GM18511 (cell line): ENCODE measurements around the gene PGAP6.
"Not testable (repeated sequence)": the region's sequence is repeated elsewhere in the genome, so short reads cannot be mapped to it uniquely, and the experiment has no call there.

ENCODE experiments used
- ATAC-seq: cut with Tn5 transposase; IDR thresholded peaks from one replicate; pipeline ENCODE4 v1.9.1; 2021; ENCODE audit warnings: mild to moderate bottlenecking, moderate library complexity; ENCODE audit not compliant: unreplicated experiment

PGAP6 gene

DNA sequence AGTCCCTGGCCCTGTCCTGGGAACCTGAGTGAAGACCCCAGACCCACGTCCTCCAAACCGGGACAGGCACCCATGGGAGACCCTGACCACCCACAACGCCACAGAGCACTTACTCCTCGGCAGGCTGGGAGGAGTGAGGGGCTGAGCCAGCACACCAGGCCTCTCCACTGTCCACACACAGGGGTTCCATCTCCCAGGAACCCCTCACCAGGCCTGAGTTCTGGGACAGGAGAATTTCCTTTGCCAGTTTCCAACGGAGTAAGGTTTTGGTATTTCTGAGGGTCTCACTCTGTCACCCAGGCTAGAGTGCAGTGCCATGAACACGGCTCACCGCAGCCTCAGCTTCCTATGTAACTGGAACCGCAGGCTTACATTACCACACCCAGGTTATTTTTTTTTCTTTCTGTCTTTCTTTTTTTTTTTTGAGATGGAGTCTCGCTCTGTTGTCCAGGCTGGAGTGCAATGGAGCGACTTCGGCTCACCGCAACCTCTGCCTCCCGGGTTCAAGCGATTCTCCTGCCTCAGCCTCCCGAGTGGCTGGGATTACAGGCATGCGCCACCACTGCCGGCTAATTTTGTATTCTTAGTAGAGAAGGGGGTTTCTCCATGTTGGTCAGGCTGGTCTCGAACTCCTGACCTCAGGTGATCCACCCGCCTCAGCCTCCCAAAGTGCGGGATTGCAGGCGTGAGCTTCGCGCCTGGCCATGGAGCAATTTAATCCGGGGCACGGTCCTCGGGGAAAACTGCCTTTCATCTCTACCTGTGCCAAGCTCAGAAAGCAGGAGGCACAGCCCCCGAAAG is 1.6 kb downstream of the PGAP6 start:
- ATAC-seq, result no peak

DNA sequence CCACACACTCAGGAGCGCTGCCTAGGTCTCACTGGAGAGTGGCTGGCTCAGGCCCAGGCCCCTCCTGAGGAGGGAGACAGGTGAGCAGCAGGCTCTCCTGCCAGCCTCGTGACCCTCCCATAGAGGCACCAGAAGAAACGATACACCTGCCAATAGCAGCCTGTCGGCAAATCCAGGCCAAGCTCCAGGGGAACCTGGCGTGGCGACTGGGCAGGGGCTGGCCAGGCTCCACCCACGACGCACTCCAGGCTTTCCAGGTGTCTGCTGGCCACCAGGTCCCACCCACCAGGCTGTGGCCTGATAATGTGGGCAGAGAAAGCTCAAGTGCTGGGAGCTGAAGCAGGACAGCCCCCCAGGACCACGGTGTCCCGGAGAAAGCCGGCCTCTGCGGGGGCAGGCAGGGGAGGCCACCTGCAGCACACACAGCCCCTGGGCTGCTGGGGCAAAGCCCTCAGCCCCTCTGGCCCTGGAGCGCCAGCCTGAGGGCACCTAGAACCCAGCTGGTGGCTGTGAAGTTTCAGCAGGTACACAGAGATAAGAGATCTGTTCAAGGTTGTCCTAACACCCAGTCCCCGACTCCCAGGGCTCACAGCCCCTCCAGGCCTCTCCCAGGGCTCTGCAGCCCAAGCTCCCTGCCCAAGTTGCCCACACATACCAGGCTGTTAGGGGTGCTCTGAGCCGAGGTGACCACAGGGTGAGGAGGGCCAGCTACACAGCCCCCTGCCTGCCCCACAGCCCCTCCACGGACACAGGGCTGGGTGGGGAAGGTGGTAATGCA is 2.4 kb downstream of the PGAP6 start:
- ATAC-seq, result no peak

DNA sequence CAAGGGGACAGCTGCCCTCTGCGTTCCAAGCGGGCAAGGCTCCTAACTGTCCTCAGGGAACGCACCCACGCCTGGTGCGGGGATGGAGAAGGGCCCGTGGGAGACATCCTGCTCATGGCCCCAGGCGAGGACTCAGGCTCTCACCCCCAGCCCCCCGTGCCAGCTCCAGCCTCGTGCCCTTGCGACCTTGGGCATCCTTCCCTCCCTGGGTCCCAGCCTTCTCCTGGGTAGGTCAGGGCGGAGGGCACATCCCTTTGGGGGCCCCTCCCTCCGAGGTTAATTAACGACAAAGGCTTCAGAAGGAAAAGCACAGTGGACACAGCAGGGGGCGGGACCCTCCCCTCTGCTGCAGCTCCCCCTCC is 3.0 kb downstream of the PGAP6 start:
- no peak for ATAC-seq

DNA sequence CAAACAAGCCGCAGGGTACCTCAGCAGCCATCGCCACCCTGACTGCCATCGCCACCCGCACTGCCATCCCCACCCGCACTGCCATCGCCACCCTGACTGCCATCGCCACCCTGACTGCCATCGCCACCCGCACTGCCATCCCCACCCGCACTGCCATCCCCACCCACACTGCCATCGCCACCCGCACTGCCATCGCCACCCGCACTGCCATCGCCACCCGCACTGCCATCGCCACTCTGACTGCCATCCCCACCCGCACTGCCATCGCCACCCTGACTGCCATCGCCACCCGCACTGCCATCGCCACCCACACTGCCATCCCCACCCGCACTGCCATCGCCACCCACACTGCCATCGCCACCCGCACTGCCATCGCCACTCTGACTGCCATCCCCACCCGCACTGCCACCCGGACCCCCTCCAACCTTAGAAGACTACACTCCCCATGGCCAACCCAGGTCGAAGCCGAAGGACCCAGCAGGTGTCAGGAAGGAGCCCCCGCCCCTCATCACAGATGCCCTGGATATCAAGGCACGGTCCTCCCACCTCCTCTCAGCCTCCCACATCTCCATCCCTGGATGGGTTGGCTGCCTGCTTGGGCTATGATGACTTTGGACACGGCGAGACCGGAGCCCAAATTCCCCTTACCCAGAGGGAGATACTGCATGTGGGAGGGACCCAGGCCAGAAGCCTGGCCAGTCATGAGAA is 3.5 kb downstream of the PGAP6 start:
- ATAC-seq, result not testable (repeated sequence)

DNA sequence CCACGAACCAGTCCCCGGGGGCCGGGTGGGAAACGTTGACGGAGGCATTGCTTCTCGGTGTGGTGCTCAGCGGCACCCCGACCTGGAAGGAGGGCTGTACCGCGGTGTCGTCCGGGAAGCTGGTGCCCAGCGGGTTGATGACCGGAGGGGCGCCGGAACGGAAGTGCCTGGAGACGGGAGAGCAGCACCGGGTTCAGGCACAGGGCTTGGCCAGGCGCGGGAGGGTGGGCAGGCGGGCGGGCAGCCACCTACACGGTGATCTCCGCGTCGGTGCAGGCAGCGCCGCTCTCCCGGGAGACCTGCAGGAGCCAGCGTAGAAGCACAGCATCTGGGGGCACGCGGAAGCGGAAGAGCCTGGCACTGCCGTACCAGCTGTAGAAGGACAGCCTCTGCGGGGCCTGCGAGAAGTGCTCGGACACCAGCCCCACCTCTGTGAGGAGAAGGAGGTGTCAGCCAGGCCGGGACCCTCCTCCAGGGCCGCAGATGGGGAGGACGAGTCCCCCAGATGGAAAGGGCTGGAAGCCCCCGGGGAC is 4.3 kb downstream of the PGAP6 start:
- ATAC-seq, result no peak

DNA sequence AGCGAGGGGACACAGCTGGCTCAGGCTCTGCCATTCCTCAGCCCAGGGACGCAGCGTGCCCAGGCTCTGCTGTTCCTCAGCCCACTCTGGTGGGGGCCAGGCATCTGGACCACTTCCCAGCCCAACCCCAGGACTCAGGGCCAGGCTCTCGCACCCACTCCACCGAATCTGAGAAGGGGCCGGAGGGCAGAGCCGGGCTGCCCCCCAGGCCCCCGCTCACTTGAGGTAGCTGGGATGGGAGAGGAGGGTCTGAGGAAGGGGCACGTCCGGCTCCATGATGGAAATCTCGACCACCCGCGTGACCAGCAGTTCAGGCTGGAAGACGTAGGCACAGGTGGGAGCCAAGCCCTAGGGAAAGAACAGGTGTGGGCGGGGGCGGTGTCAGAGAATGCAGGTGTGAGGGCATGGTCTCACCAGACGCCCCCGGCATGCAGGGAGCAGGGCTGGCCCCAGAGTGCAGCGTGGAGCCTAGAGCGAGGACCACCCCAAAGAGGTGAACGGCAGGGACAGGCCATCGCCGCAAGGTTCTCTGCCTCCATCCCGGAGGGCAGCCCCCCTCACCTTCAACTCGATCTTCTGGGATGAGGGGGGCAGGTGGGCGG is 4.9 kb downstream of the PGAP6 start:
- no peak for ATAC-seq

DNA sequence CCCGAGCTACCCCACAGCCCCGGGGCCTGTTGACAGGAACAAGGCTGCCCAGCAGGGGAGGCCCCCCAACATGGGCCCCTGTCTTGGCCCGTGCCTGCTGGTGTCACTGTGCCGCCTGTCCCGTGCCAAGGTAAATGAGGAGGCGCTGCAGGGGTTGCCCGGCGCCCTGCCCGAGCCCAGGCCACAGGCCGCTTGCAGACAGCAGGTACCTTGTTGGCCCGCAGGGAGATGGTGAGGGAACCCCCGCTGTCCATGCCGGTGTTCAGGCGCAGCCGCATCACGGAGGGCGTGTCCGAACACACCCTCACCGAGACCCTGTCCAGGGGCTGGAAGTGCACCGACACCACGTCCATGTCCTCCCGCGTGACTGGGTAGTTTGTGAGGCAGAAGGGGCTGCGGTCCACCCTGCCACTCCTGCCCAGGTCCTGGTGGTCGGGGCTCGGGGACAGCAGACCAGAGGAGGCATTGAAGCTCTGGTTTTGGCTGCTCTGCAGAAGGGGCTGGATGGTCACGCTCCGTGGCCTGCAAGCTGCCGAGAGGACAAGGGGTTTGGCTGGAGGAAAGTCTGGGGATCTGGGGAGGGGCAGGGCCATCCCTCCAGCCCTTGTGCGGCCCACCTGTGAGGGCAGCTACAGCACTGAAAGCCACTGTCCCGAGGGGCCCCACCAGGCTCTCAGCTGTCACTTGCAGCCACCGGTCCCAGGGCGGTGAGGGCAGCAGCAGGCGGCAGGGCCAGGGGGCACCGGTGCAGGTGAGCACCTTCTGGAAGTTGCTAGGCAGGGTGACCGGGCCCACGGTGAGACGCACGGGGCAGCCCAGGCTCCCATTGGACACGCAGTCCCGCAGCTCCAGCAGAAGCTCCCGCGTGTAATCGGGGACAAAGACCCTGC is 5.6 kb downstream of the PGAP6 start:
- ATAC-seq, result no peak

DNA sequence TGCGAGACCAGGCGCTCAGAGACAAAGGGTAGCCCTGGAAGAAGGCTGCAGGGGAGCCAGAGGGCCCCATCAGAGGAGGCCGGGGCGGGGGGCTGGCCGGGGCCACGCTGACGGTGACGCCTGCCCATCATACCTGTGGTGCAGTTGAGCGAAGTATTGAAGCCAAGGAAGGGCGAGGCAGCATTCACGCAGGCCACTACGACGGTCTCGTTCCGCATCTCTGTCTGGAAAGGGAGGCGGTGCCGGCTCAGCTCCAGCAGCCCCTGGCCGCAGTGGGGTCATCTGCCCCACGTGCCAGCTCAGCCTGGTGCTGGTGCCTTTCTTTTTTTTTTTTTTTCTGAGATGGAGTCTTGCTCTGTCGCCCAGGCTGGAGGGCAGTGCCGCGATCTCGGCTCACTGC is 6.6 kb downstream of the PGAP6 start:
- ATAC-seq, result no peak

DNA sequence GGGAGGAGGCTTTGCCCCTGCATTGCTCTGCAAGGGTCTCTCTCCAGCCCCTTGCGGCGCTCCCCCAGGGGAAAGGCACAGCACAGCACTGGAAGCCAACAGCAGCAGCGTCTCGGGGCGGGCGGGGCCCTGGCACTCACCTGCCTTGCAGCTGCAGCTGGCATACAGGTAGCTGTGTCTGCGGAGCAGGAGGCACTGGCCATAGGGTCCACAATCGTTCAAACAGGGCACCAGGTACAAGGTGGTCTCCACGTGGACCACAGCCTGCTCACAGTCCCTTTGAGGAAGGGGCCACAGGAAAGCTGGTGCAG is 7.2 kb downstream of the PGAP6 start:
- no peak for ATAC-seq

DNA sequence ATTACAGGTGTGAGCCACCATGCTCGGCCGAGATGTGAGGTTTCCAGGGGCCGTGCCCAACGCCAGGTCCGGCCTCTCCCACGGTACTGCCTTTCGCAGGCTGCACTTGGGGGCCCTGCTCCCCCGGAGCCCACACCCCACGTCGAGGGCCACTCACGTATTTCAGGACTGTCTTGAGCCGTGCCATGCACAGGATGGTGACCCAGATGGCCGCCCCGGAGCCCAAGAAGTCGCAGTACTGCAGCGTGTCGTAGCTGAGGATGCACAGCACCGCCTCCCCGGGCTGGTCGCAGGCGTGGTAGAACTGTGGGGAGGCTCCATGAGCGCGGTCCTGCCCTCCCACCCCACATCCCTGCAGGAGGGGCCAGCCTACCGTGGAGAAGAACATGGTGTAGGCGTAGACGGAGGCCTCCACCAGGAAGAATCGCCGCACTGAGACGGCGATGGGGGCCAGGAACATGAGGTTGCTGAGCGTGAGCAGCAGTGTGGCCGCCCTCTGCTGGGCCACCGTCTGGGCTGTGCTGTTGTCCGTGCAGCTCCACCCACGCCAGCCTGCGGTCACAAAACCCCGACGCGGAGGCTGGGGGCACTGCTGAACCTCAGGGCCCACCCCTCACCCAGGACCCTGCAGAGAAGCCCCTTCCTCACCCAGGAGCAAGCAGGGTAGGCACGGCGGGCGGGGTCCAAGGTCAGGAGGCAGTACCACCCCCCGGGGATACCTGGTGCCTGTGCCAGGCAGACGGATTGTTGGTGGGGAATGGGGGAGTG is 7.7 kb downstream of the PGAP6 start:
- ATAC-seq, result no peak

DNA sequence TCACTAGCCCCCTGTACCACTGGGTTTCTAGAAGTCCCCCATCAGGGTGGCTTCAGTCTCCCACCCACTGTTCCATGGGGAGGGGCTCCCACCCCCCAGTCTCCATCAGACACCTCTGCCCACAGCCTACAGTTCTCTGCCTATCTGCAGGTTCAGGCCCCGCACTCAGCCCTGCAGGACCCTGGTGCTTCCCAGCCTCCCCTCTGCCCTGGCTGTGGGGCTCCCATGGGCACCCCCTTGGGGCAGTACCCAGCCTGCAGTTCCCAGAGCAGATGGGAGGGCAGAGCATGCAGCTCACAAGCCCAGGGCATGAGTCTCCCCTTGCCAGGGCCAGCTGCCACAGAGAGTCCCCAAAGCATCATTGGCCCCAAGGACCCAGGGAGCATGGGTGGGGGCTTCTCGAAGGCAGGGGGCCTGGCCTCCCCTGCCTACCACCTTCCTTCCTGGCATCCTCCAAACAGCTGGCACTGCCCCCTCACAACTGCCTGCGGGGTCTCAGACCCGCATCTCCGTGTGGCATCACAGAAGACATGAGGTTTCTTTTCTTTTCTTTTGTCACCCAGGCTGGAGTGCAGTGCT is 8.7 kb downstream of the PGAP6 start:
- no peak for ATAC-seq

DNA sequence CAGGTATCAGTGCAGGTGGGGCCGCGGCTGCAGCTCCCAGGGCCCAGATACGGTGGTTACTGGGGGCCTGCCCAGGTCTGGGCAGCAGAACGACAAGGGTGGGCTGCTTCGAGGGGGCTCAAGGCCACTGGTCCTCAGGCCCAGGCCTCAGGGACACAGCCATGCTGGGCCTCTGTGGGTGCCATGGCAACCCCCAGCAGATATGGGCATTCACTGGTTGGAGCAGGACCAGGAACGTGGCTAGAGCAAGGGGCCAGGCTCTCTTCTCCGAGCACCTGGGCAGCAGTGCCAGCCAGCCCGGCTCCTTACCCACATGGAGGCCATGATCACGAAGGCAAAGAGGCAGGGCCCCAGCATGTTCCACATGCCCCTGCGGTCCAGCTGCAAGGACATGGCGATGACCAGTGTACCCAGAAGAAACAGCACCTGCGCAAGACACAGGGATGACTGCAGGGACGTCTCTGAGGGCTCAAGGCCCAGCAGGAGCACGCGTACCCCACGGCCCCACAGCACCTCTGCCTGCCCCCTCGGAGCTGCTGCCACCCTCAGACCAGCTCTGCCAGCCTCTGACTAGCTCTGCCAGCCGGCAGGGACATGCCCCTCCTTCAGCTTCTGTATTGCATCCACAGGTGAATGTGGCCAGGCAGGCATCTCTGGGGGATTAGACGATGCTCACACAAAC is 9.3 kb downstream of the PGAP6 start:
- ATAC-seq, result no peak

DNA sequence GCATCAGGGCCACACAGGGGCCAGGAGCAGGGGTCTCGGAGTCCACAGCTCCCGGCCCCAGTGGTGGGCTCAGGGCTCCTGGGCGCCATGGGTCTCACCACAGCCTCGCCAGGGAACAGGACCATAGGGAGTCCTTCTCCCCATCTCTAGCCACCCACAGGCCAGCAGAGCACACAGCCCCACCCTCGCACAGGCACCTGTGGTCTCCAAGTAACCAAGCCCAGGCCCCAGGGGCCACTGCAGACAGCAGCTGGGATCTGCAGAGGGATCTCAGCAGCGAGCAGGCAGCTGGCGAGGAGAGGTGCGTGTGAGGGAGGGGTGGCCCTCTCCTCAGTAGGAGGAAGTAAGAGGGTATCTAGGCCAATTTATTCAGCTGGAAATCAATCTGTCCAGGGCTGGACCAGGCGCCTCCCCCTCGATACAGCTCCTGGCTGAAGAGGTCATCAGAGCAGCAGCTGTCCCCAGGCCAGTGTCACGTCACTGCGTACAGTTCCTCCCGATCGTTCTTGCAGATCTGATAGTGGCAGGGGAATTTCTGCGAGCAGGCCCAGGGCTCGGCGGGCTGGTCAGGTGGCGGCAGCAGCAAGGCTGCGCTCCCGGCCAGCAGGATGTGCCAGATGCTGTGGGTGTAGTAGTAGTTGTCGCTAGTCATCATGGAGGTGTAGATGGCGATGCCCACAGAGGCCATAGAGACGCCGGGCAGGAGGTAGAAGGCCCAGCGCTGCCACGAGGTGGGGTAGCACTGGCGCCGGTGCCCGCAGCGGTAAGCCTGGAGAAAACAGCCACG is 10.1 kb downstream of the PGAP6 start:
- no peak for ATAC-seq

DNA sequence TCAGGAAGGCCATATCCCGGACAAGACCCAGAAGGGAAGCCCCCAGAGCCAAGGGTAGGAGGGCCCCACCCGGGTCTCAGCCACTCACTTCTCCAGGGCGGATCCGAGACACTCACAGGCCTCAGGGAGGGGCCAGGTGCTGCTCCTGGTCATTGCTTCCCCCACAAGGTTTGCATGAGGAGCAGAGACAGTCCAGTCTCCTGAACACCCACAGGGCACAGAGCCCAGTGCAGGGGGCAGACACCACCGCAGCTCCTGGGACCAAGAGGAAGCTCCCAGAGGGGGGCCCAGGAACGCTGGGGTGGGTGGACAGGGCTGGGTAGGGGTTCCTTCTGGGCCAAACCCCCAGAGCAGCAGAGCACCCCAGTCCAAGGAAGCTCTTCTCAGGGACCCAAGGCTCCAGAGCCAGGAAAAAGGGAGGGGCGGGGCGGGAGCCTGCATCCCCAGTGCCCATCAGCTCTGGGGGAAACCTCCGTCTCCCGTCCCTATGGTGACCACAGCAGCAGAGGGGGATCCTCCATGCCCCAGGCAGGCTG is 10.7 kb downstream of the PGAP6 start:
- ATAC-seq, result no peak

DNA sequence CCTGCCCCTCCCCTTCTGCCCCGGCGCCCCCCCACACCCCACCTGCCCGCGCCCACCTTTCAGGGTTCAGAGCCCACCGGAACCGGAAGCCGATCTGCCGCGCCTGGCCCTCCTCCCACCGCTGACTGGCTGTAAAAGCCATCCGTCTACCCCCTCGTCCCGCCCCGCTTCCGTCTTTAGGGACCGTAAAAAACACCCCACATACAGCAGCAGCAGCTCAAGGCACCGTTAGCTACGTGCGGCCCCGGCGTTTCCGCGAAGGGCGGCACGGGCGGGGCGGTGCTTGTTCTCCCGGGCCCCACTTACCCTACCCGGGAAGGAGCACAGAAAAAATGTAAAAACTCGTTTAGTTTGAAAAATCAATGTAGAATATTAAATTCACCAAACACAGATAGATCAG is 11.3 kb downstream of the PGAP6 start, which contains the start of gene MRPL28:
Gene MRPL28, minus strand, starts transcription at position 96 of the 400 bp plus-strand sequence. CDS start 320 bp downstream, outside the sequence.
- peak; percentile 90 for ATAC-seq

DNA sequence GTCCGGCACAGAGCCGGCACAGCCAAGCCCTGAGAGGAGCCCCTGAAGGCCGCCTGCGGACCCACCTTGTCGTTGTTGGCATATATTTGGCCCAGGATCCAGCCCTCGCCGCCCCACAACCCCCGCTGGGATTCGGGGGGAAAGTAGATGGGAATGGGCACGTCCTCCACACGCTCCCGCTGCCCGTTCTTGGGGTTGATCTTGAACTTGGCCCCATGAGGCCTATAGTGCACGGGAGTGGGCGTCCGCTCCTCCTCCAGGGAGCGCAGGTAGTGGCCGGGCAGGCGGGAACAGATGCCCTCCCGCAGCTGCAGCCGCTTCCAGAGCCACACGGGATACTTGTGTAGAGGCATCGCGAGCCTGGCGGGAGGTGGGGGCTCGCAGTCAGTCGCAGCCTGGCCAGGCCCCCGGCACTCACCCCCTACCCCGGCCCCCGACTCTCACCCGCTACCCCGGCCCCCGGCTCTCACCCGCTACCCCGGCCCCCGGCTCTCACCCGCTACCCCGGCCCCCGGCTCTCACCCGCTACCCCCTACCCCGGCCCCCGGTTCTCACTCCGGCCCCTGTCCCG is 11.8 kb downstream of the PGAP6 start:
- no peak for ATAC-seq

DNA sequence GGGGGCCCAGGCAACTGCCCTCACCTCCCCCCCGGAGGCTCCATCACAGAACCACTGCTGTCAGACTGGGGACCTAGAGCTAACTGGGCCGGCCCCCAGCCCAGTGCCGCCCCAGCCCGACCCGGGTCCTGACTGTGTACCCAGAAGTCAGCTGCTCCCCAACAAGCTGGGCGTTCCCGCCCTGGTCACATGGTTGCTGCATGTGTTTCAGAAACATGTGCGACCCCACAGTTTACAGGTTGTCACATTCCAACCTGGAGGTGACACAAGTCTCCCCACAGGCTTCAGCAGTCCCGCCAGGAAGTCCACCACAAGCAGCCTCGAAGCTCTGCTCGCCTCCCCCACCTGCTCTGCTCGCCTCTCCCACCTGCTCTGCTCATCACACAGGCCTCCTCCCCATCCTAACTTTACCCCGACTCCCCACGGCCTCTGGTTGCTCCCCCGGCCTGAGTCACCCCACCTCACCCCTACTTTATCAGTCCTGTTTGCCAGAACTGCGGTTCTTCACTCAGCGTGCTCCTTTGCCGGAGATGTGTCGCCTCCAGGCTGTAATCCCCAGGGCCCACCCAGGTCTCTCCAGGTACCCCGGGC is 12.4 kb downstream of the PGAP6 start:
- no peak for ATAC-seq
